ENCODE results near the gene SOX8.

- TF ChIP-seq, protein P1, sequence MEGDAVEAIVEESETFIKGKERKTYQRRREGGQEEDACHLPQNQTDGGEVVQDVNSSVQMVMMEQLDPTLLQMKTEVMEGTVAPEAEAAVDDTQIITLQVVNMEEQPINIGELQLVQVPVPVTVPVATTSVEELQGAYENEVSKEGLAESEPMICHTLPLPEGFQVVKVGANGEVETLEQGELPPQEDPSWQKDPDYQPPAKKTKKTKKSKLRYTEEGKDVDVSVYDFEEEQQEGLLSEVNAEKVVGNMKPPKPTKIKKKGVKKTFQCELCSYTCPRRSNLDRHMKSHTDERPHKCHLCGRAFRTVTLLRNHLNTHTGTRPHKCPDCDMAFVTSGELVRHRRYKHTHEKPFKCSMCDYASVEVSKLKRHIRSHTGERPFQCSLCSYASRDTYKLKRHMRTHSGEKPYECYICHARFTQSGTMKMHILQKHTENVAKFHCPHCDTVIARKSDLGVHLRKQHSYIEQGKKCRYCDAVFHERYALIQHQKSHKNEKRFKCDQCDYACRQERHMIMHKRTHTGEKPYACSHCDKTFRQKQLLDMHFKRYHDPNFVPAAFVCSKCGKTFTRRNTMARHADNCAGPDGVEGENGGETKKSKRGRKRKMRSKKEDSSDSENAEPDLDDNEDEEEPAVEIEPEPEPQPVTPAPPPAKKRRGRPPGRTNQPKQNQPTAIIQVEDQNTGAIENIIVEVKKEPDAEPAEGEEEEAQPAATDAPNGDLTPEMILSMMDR (IDR thresholded peaks at IDR 0.05), result no peak
- TF ChIP-seq EZH2 (IDR thresholded peaks at IDR 0.05), result no peak
Observed at GRCh38 chr16:1013593-1013900, 32.0 kb downstream of the SOX8 start.

All from neural progenitor cell (in vitro differentiated cells).